NOMO-1 treated with DMSO at 0.1 percent for 48 hours (cell line): ENCODE measurements around the gene SLC25A18.
"Not testable (repeated sequence)": the region's sequence is repeated elsewhere in the genome, so short reads cannot be mapped to it uniquely, and the experiment has no call there.

Source experiments
- DNase-seq: peaks from one replicate; lab custom pipeline; 2025; ENCODE audit not compliant: unreplicated experiment; lab: John Stamatoyannopoulos, UW

Gene SLC25A18

GRCh38 chr22:17603668-17604067 is 40.4 kb downstream of the SLC25A18 start:
- no peak for DNase-seq

- DNase-seq: no peak
Observed at GRCh38 chr22:17606496-17606895, 43.2 kb downstream of the SLC25A18 start.

GRCh38 chr22:17607891-17608521 is 44.7 kb downstream of the SLC25A18 start:
- no peak for DNase-seq

GRCh38 chr22:17612057-17612456 is 48.8 kb downstream of the SLC25A18 start:
- no peak for DNase-seq

GRCh38 chr22:17613280-17613679 is 50.0 kb downstream of the SLC25A18 start:
- no peak for DNase-seq

- DNase-seq: no peak
Observed at GRCh38 chr22:17627961-17628405, 64.7 kb downstream of the SLC25A18 start.

- DNase-seq: peak; percentile 95
Observed at GRCh38 chr22:17628406-17629172, 65.3 kb downstream of the SLC25A18 start, which contains the start of gene ATP6V1E1. ATP6V1E1 (minus strand) TSS chr22:17628749; CDS start chr22:17628635, 114 bp downstream.

- DNase-seq: peak; percentile 59
Observed at GRCh38 chr22:17629173-17629489, 65.8 kb downstream of the SLC25A18 start.

- DNase-seq: no peak
Observed at GRCh38 chr22:17629641-17630040, 66.3 kb downstream of the SLC25A18 start.

- DNase-seq: no peak
Observed at GRCh38 chr22:17631076-17631565, 67.8 kb downstream of the SLC25A18 start.

- DNase-seq: no peak
Observed at GRCh38 chr22:17633217-17633997, 70.1 kb downstream of the SLC25A18 start.

GRCh38 chr22:17633998-17634323 is 70.7 kb downstream of the SLC25A18 start:
- DNase-seq: no peak

- DNase-seq: no peak
Observed at GRCh38 chr22:17634696-17635095, 71.4 kb downstream of the SLC25A18 start.

GRCh38 chr22:17636850-17637249 is 73.6 kb downstream of the SLC25A18 start:
- DNase-seq: not testable (repeated sequence)

- DNase-seq: peak; percentile 39
Observed at GRCh38 chr22:17637490-17638181, 74.3 kb downstream of the SLC25A18 start.

- DNase-seq: no peak
Observed at GRCh38 chr22:17638182-17638431, 74.8 kb downstream of the SLC25A18 start.

GRCh38 chr22:17638432-17639246 is 75.3 kb downstream of the SLC25A18 start, which contains the start of gene BCL2L13:
BCL2L13 (plus strand) TSS chr22:17638757; CDS start chr22:17655712, 16,955 bp downstream.
- peak; percentile 83 for DNase-seq

- DNase-seq: peak; percentile 31
Observed at GRCh38 chr22:17639247-17639741, 76.0 kb downstream of the SLC25A18 start.
